ENCODE results near the gene FLAD1. TPM values are rescaled to one million over a fixed set of nuclear protein-coding genes. Genes with fewer than 3 reads are reported as not detected.

FLAD1 gene
- total RNA-seq, 4 donors from 2014 or later: 12.8 to 23.5 (median 20.7) TPM

GRCh38 chr1:155011437-155012025 lies 28.4 kb downstream of the FLAD1 start:
- Histone ChIP-seq H3K27ac (peak overlapping the region; percentile 2 to 97 (median 76)), H3K4me1 (peaks cover 0 to 83% (median 34%) of the 10 kb centered on the region in 3 donors), H3K27me3 (no peaks in the 10 kb centered on the region), H3K9me3 (no peaks in the 10 kb centered on the region), H3K4me3 (no peak overlapping the region), H3K36me3 (peaks cover 0 to 27% of the 10 kb centered on the region in 2 donors)
- TF ChIP-seq POLR2AphosphoS5 (IDR thresholded peaks at IDR 0.05): no peak
- no peak for TF ChIP-seq EP300 (IDR thresholded peaks at IDR 0.05)
- TF ChIP-seq, protein P1, sequence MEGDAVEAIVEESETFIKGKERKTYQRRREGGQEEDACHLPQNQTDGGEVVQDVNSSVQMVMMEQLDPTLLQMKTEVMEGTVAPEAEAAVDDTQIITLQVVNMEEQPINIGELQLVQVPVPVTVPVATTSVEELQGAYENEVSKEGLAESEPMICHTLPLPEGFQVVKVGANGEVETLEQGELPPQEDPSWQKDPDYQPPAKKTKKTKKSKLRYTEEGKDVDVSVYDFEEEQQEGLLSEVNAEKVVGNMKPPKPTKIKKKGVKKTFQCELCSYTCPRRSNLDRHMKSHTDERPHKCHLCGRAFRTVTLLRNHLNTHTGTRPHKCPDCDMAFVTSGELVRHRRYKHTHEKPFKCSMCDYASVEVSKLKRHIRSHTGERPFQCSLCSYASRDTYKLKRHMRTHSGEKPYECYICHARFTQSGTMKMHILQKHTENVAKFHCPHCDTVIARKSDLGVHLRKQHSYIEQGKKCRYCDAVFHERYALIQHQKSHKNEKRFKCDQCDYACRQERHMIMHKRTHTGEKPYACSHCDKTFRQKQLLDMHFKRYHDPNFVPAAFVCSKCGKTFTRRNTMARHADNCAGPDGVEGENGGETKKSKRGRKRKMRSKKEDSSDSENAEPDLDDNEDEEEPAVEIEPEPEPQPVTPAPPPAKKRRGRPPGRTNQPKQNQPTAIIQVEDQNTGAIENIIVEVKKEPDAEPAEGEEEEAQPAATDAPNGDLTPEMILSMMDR (IDR thresholded peaks at IDR 0.05): no peak
- no peak for TF ChIP-seq POLR2A (IDR thresholded peaks at IDR 0.05)
- no CpG with 5 or more reads among the region's 6 CpGs for WGBS, 2 donors (ENCODE audit: low coverage in 1 of 2)
- no peak for ATAC-seq

GRCh38 chr1:155012026-155012546 lies 28.9 kb downstream of the FLAD1 start:
- Histone ChIP-seq H3K4me3 (peak overlapping the region in 1 of 2 donors; percentile 4), H3K4me1 (peaks cover 2 to 83% (median 38%) of the 10 kb centered on the region in 3 donors)
- peak; percentile 69 for ATAC-seq

DNA sequence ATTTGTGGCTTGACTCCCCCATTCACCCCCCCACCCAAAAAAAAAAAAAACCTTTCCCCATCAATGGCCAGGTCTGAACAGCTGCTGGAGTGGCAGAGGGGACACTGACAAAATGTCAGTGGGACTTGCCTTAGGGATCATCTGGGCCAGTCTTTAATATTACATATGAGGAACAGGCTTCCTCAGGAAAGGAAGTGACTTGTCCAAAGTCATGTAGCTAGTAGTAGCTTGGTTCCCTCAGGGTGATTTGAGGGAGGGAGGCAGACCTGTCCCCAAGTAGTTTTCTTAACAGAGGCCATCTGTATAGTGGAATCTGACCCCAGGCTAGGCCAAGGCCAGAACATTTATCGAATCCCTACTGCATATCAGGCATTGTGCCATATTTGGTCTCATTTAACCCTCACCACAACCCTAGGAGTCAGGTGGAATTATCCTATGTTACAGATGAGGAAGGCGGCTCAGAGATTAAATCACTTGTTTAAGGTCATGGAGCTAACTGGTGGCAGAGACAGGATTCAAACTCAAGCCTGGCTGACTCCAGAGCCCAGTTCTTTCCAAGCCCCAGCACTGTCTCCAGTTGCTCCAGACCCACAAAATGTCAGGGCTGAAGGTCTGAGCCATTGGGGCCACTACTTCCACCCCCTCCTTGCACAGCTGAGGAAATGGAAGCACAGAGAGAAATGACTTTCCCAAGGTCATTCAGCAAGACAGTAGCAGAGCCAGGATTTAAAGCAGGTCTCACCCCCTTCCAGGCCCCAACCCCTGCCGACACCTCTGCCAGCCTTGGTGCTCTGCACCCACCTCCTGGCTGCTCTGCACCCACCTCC lies 29.8 kb downstream of the FLAD1 start:
- ATAC-seq: no peak
- Histone ChIP-seq H3K9me3 (no peaks in the 10 kb centered on the region), H3K27me3 (no peaks in the 10 kb centered on the region), H3K4me3 (peak overlapping the region in 1 of 2 donors; percentile 4), H3K4me1 (peaks cover 2 to 83% (median 40%) of the 10 kb centered on the region in 3 donors), H3K36me3 (peaks cover 0 to 28% of the 10 kb centered on the region in 2 donors), H3K27ac (peak overlapping the region in 3 of 4 donors; percentile 64 to 97 (median 88))
- TF ChIP-seq POLR2AphosphoS5 (IDR thresholded peaks at IDR 0.05): no peak
- no peak for TF ChIP-seq POLR2A (IDR thresholded peaks at IDR 0.05)
- TF ChIP-seq, protein P1 (IDR thresholded peaks at IDR 0.05): no peak
- no peak for TF ChIP-seq EP300 (IDR thresholded peaks at IDR 0.05)
- whole genome bisulfite sequencing, 2 donors (ENCODE audit: low coverage in 1 of 2): 63% methylated on average over 2 of the region's 3 CpGs; no CpG with 5 or more reads in 1 of the 2 donors

More at GRCh38 chr1:155012026-155012546, 28.9 kb downstream of the FLAD1 start:
- Histone ChIP-seq H3K9me3 (no peaks in the 10 kb centered on the region), H3K27ac (peak overlapping the region; percentile 2 to 97 (median 76)), H3K36me3 (peaks cover 0 to 28% of the 10 kb centered on the region in 2 donors), H3K27me3 (no peaks in the 10 kb centered on the region)
- 40% methylated on average over 3 of the region's 9 CpGs; no CpG with 5 or more reads in 1 of the 2 donors for WGBS, 2 donors (ENCODE audit: low coverage in 1 of 2)
- TF ChIP-seq, protein P1 (IDR thresholded peaks at IDR 0.05): no peak
- peak; percentile 33 for TF ChIP-seq POLR2AphosphoS5 (IDR thresholded peaks at IDR 0.05)

DNA sequence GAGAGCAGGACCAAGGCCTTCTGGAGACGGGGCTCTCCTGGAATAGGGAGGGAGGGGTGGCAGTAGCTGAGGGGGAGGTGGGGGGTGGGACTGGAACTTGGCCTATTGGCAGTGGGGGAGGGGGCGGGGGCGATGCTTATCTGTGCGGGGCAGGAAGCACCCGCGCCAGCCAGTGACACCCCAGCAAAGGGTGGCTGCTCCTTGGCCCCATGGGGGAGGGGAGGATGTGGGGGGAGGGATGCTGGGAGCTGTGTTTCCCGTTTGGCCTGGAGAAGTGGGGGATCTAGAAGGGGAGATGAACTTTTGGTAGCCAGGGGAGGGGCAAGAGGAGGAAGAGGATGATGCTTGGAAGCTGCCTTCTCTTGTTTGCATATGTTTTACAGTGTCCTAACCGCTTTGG lies 30.5 kb downstream of the FLAD1 start:
- Histone ChIP-seq H3K4me1 (peaks cover 2 to 83% (median 43%) of the 10 kb centered on the region in 3 donors), H3K27me3 (no peaks in the 10 kb centered on the region), H3K4me3 (no peak overlapping the region), H3K27ac (peak overlapping the region in 2 of 4 donors; percentile 88 to 97), H3K36me3 (peaks cover 0 to 28% of the 10 kb centered on the region in 2 donors), H3K9me3 (no peaks in the 10 kb centered on the region)
- no peak for ATAC-seq
- 53% methylated on average over 5 of the region's 8 CpGs; no CpG with 5 or more reads in 1 of the 2 donors for WGBS, 2 donors (ENCODE audit: low coverage in 1 of 2)
- TF ChIP-seq, protein P1 (IDR thresholded peaks at IDR 0.05): no peak
- no peak for TF ChIP-seq POLR2A (IDR thresholded peaks at IDR 0.05)
- TF ChIP-seq POLR2AphosphoS5 (IDR thresholded peaks at IDR 0.05): no peak
- no peak for TF ChIP-seq EP300 (IDR thresholded peaks at IDR 0.05)

Measured in gastroesophageal sphincter (tissue), 4 donors.